ENCODE data around the gene HINT1. TPM values are rescaled to one million over a fixed set of nuclear protein-coding genes. Genes with fewer than 3 reads are reported as not detected.

HINT1 gene
- 201 and 212 TPM in 2 replicates for total RNA-seq

DNA sequence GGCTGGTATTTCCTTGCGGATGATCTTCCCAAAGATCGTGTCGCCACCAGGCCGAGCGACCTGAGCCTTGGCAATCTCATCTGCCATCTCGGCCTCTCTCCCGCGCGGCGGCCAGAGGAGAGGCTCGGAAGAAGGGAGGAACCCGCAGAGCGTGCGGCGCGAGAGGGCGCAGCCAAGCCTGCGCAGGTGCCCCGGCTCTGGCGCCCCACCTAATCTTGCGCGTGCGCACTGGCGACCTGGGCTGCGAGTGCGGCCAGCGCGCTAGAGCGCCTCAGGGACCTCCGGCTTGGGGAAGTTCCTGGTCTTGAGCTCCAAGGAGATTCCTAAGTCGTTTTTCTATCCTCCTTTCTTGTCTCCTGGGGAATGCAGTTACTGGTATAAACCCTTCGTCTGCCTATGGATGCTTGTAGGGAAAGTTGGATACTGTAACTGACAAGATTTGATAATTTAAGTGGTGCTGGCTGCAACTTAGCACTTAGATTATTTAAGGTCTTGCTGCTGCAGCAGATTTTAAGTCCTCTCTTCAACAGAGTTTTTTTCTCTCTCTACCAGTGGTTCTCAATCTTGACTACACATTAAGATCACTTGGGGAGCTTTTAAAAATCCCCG, at the start of gene HINT1:
Gene HINT1 (minus strand): TSS at position 138 of the 609 bp plus-strand sequence. CDS start 51 bp downstream, at position 87.
- peak within 1 kb of the TSS; percentile 95 for H3K27ac Mint-ChIP-seq
- CTCF ChIA-PET, result interaction anchor here (0.6 to 1.6 kb wide), 4 partner anchors 82 to 219 kb away, joined by 3 to 10 read pairs (median 4); no protein-coding TSS in a partner anchor
- no peaks in the 10 kb centered on the region for H3K9me3 Mint-ChIP-seq
- intact Hi-C loops (cut with micrococcal nuclease), result loop anchor here (1.0 to 2.0 kb wide), 3 partner anchors 44 to 217 kb away; no protein-coding TSS in a partner anchor
- no peaks in the 10 kb centered on the region for H3K27me3 Mint-ChIP-seq
- ATAC-seq (ENCODE audit: low read depth) (peak; percentile 83), DNase-seq (peak; percentile 91)
- POLR2A ChIA-PET, result interaction anchor here (0.6 to 1.8 kb wide), 10 partner anchors 44 to 229 kb away, joined by 4 to 19 read pairs (median 5); partner anchors contain the start of gene CDC42SE2
- TF ChIP-seq, protein P1, sequence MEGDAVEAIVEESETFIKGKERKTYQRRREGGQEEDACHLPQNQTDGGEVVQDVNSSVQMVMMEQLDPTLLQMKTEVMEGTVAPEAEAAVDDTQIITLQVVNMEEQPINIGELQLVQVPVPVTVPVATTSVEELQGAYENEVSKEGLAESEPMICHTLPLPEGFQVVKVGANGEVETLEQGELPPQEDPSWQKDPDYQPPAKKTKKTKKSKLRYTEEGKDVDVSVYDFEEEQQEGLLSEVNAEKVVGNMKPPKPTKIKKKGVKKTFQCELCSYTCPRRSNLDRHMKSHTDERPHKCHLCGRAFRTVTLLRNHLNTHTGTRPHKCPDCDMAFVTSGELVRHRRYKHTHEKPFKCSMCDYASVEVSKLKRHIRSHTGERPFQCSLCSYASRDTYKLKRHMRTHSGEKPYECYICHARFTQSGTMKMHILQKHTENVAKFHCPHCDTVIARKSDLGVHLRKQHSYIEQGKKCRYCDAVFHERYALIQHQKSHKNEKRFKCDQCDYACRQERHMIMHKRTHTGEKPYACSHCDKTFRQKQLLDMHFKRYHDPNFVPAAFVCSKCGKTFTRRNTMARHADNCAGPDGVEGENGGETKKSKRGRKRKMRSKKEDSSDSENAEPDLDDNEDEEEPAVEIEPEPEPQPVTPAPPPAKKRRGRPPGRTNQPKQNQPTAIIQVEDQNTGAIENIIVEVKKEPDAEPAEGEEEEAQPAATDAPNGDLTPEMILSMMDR (IDR thresholded peaks at IDR 0.05), result no peak
- H3K4me3 Mint-ChIP-seq, result peak within 1 kb of the TSS; percentile 96
- H3K4me1 Mint-ChIP-seq, result peaks cover 43% of the 10 kb centered on the region
- H3K36me3 Mint-ChIP-seq (ENCODE audit: low read depth), result peaks cover 39% of the 10 kb centered on the region

DNA sequence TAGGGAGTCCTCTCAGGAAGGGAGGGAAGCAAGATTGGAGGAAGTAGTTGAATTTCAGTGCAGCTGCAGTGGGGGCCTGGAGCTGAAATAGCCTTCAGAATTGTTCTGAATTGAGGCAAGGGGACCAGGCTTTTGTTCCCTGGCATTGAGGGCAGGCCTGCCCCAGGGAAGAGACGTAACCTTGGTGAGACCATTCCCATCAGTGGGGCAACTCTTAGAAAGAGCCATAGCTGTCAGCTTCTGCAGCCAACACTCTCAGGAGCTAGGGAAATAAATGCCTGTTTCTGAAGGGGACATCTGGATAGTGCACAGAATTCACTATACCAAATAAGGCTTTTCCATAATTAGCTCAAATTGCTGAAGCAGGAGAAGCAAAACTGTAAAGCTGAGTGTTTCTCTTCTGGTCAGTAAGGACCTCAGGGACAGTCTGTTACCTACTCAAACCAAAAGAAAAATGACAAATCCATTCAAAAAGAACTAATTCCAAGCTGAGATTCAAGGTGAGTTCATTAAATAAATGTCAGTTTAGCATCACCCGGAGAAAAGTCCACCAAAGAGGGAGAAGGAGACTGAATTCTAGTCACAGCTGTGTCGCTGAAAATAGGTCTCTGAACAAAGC, 49.7 kb upstream of the HINT1 start:
- Mint-ChIP-seq H3K36me3 (ENCODE audit: low read depth) (peaks cover 32% of the 10 kb centered on the region), H3K4me3 (no peak overlapping the region), H3K27ac (peak overlapping the region; percentile 61), H3K27me3 (no peaks in the 10 kb centered on the region), H3K4me1 (peaks cover 72% of the 10 kb centered on the region), H3K9me3 (no peaks in the 10 kb centered on the region)
- no peak for DNase-seq
- intact Hi-C loops (cut with micrococcal nuclease), result loop anchor here (5.0 kb wide), 1 partner anchor 583 kb away; the partner anchor contains the start of gene FNIP1
- TF ChIP-seq, protein P1 (IDR thresholded peaks at IDR 0.05), result no peak
- ChIA-PET CTCF (interaction anchor here (1.6 to 1.8 kb wide), 2 partner anchors 50 to 167 kb away, joined by 5 to 6 read pairs; partner anchors contain the start of gene CDC42SE2), POLR2A (interaction anchor here (0.7 to 6.2 kb wide), 4 partner anchors 10 to 49 kb away, joined by 3 to 72 read pairs (median 11); partner anchors contain the start of gene CDC42SE2)
- ATAC-seq (ENCODE audit: low read depth), result no peak

DNA sequence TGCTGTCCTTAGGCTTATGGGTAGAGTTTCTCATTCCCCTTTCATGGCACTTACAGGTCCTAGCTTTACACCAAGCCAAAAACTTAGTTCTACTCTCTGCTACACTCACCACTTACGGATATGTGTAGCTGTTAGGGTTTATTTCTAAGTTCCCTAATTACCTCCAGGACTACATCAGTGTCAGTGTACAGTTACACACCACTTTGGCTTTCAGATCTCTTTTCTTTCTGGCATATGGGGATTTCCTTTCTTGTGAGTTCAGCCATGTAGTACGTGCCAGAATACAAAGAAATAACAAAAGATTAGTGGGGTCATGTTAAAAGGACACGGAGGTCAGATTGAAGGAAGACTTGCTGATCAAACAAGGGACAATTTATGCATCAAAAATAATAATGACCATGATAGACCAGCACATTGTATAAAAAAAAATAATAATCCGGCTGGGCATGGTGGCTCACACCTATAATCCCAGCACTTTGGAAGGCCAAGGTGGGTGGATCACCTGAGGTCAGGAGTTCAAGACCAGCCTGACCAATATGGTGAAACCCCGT, 47.5 kb upstream of the HINT1 start:
- no peak for DNase-seq
- no peaks in the 10 kb centered on the region for H3K27me3 Mint-ChIP-seq
- H3K36me3 Mint-ChIP-seq (ENCODE audit: low read depth), result peaks cover 22% of the 10 kb centered on the region
- H3K4me1 Mint-ChIP-seq, result peaks cover 70% of the 10 kb centered on the region
- peak overlapping the region; percentile 99 for H3K27ac Mint-ChIP-seq
- TF ChIP-seq, protein P1 (IDR thresholded peaks at IDR 0.05), result no peak
- H3K9me3 Mint-ChIP-seq, result no peaks in the 10 kb centered on the region
- intact Hi-C loops (cut with micrococcal nuclease), result loop anchor here (1.0 to 5.0 kb wide), 2 partner anchors 12 to 585 kb away; partner anchors contain the start of gene FNIP1
- ATAC-seq (ENCODE audit: low read depth), result peak; percentile 33
- ChIA-PET CTCF (interaction anchor here (1.0 to 1.4 kb wide), 2 partner anchors 12 to 171 kb away, joined by 3 to 4 read pairs; no protein-coding TSS in a partner anchor), POLR2A (interaction anchor here (0.8 to 6.2 kb wide), 9 partner anchors 9 to 169 kb away, joined by 3 to 72 read pairs (median 6); partner anchors contain the start of gene CDC42SE2)
- peak overlapping the region; percentile 81 for H3K4me3 Mint-ChIP-seq

DNA sequence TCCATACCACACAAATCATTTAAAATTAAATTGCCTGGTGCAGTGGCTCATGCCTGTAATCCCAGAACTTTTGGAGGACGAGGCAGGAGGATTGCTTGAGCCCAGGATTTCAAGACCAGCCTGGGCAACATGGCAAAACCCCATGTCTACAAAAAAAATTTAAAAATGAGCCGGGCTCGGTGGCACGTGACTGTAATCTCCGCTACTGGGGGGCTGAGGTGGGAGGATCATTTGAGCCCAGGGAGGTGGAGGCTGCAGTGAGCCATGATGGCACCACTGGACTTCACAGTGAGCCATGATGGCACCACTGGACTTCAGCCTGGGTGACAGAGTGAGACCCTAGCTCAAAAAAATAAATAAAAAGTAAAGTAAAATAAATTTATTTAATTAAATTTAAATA, 46.6 kb upstream of the HINT1 start:
- POLR2A ChIA-PET, result interaction anchor here (1.2 to 6.2 kb wide), 8 partner anchors 10 to 170 kb away, joined by 3 to 91 read pairs (median 10); partner anchors contain the start of gene CDC42SE2
- H3K4me1 Mint-ChIP-seq, result peaks cover 72% of the 10 kb centered on the region
- H3K4me3 Mint-ChIP-seq, result peak overlapping the region; percentile 82
- CTCF ChIA-PET, result no interaction called here
- ATAC-seq (ENCODE audit: low read depth) (no peak), DNase-seq (no peak)
- no peaks in the 10 kb centered on the region for H3K27me3 Mint-ChIP-seq
- intact Hi-C loops (cut with micrococcal nuclease), result loop anchor here (1.0 to 5.0 kb wide), 2 partner anchors 13 to 586 kb away; partner anchors contain the start of gene FNIP1
- no peaks in the 10 kb centered on the region for H3K9me3 Mint-ChIP-seq
- peaks cover 15% of the 10 kb centered on the region for H3K36me3 Mint-ChIP-seq (ENCODE audit: low read depth)
- peak overlapping the region; percentile 99 for H3K27ac Mint-ChIP-seq
- TF ChIP-seq, protein P1 (IDR thresholded peaks at IDR 0.05), result no peak
